ENCODE results near the gene CLEC2A. TPM values are rescaled to one million over a fixed set of nuclear protein-coding genes. Genes with fewer than 3 reads are reported as not detected.

The CLEC2A gene
- total and polyA plus RNA-seq, 7 experiments from 2014 or later, result 0.22 TPM; not detected in 6

- H3K27ac ChIP-seq (ENCODE audit: low read depth, low read length), result no peak overlapping the region
- H3K4me1 ChIP-seq (ENCODE audit: control insufficient read depth in 2 of 2, insufficient read depth in 2 of 2, low read length in 2 of 2), result peaks cover 7 to 9% of the 10 kb centered on the region in 2 donors
- intact Hi-C loops (cut with micrococcal nuclease), result no loop called here
- CTCF ChIA-PET, result interaction anchor here (0.5 to 2.7 kb wide), 3 partner anchors 123 to 1690 kb away, joined by 4 to 9 read pairs (median 6); no protein-coding TSS in a partner anchor
- H3K27me3 ChIP-seq (ENCODE audit: control insufficient read depth in 2 of 2, insufficient read depth in 2 of 2, low read length in 2 of 2), result no peaks in the 10 kb centered on the region
- peaks cover 2 to 34% (median 22%) of the 10 kb centered on the region in 7 donors for H3K4me1 Mint-ChIP-seq
- no peaks in the 10 kb centered on the region for H3K27me3 Mint-ChIP-seq
- H3K27ac Mint-ChIP-seq, result peak overlapping the region in 5 of 9 donors; percentile 3 to 68 (median 48)
- peaks cover 0 to 2% (median 0%) of the 10 kb centered on the region in 11 donors for H3K9me3 Mint-ChIP-seq
- H3K36me3 ChIP-seq (ENCODE audit: control insufficient read depth in 2 of 3, insufficient read depth in 3 of 3, low read length in 3 of 3), result no peaks in the 10 kb centered on the region
- H3K4me3 Mint-ChIP-seq, result peak overlapping the region in 1 of 10 donors; percentile 26
- ATAC-seq, result no peak
- peaks cover 0 to 3% (median 0%) of the 10 kb centered on the region in 5 donors for H3K36me3 Mint-ChIP-seq
- DNase-seq, result no peak
- POLR2A ChIA-PET, result interaction anchor here (0.6 to 3.5 kb wide), 7 partner anchors 11 to 169 kb away, joined by 3 to 28 read pairs (median 4); partner anchors contain the start of gene CD69
- H3K9me3 ChIP-seq (ENCODE audit: control insufficient read depth in 2 of 3, low read length in 3 of 3), result no peaks in the 10 kb centered on the region
- no peak overlapping the region for H3K4me3 ChIP-seq (ENCODE audit: low read length)
Measured at GRCh38 chr12:9872742-9873141, 59.4 kb downstream of the CLEC2A start.

- Histone ChIP-seq H3K36me3 (ENCODE audit: control insufficient read depth in 2 of 3, insufficient read depth in 3 of 3, low read length in 3 of 3) (no peaks in the 10 kb centered on the region), H3K4me1 (ENCODE audit: control insufficient read depth in 2 of 2, insufficient read depth in 2 of 2, low read length in 2 of 2) (peaks cover 7 to 9% of the 10 kb centered on the region in 2 donors), H3K4me3 (ENCODE audit: low read length) (no peak overlapping the region), H3K27me3 (ENCODE audit: control insufficient read depth in 2 of 2, insufficient read depth in 2 of 2, low read length in 2 of 2) (no peaks in the 10 kb centered on the region), H3K27ac (ENCODE audit: low read depth, low read length) (no peak overlapping the region), H3K9me3 (ENCODE audit: control insufficient read depth in 2 of 3, low read length in 3 of 3) (no peaks in the 10 kb centered on the region)
- ChIA-PET CTCF (interaction anchor here (0.6 to 2.7 kb wide), 3 partner anchors 76 to 129 kb away, joined by 3 to 9 read pairs (median 3); no protein-coding TSS in a partner anchor), POLR2A (interaction anchor here (0.9 to 3.5 kb wide), 9 partner anchors 11 to 117 kb away, joined by 3 to 28 read pairs (median 4); partner anchors contain the start of gene CD69)
- Mint-ChIP-seq H3K36me3 (peaks cover 0 to 6% (median 0%) of the 10 kb centered on the region in 5 donors), H3K9me3 (peaks cover 0 to 2% (median 0%) of the 10 kb centered on the region in 11 donors), H3K4me1 (peaks cover 2 to 34% (median 22%) of the 10 kb centered on the region in 7 donors), H3K27me3 (no peaks in the 10 kb centered on the region), H3K27ac (peak overlapping the region in 5 of 9 donors; percentile 0 to 100 (median 47)), H3K4me3 (peak overlapping the region in 1 of 10 donors; percentile 28)
- DNase-seq, result no peak
- intact Hi-C loops (cut with micrococcal nuclease), result no loop called here
- ATAC-seq, result no peak
Measured at GRCh38 chr12:9872162-9872561, 60.0 kb downstream of the CLEC2A start.

- CTCF ChIA-PET, result interaction anchor here (0.8 to 2.7 kb wide), 2 partner anchors 25 to 120 kb away, joined by 3 to 9 read pairs; no protein-coding TSS in a partner anchor
- Mint-ChIP-seq H3K27me3 (no peaks in the 10 kb centered on the region), H3K27ac (peak overlapping the region; percentile 97 to 100 (median 99)), H3K4me3 (peak overlapping the region; percentile 87 to 99 (median 93)), H3K9me3 (peaks cover 0 to 1% (median 0%) of the 10 kb centered on the region in 11 donors), H3K4me1 (peaks cover 4 to 35% (median 23%) of the 10 kb centered on the region in 7 donors), H3K36me3 (peaks cover 0 to 14% (median 3%) of the 10 kb centered on the region in 5 donors)
- peak in 4 of 9 donors; percentile 14 to 41 (median 30) for DNase-seq
- Histone ChIP-seq H3K4me3 (ENCODE audit: low read length) (peak overlapping the region; percentile 68), H3K36me3 (ENCODE audit: control insufficient read depth in 2 of 3, insufficient read depth in 3 of 3, low read length in 3 of 3) (no peaks in the 10 kb centered on the region), H3K9me3 (ENCODE audit: control insufficient read depth in 2 of 3, low read length in 3 of 3) (no peaks in the 10 kb centered on the region), H3K27ac (ENCODE audit: low read depth, low read length) (peak overlapping the region; percentile 94), H3K27me3 (ENCODE audit: control insufficient read depth in 2 of 2, insufficient read depth in 2 of 2, low read length in 2 of 2) (no peaks in the 10 kb centered on the region), H3K4me1 (ENCODE audit: control insufficient read depth in 2 of 2, insufficient read depth in 2 of 2, low read length in 2 of 2) (peaks cover 7 to 9% of the 10 kb centered on the region in 2 donors)
- POLR2A ChIA-PET, result interaction anchor here (0.5 to 3.5 kb wide), 7 partner anchors 16 to 109 kb away, joined by 3 to 28 read pairs (median 5); partner anchors contain the start of gene CD69
- intact Hi-C loops (cut with micrococcal nuclease), result no loop called here
- no peak for ATAC-seq
Measured at GRCh38 chr12:9870286-9870866, 61.8 kb downstream of the CLEC2A start.

GRCh38 chr12:9869307-9870161 is 62.6 kb downstream of the CLEC2A start, which contains the start of gene CLEC2B:
Gene CLEC2B, minus strand, starts transcription at chr12:9869354.
- H3K9me3 ChIP-seq (ENCODE audit: control insufficient read depth in 2 of 3, low read length in 3 of 3), result no peaks in the 10 kb centered on the region
- peak within 1 kb of the TSS; percentile 68 for H3K4me3 ChIP-seq (ENCODE audit: low read length)
- H3K27me3 ChIP-seq (ENCODE audit: control insufficient read depth in 2 of 2, insufficient read depth in 2 of 2, low read length in 2 of 2), result no peaks in the 10 kb centered on the region
- H3K27ac ChIP-seq (ENCODE audit: low read depth, low read length), result peak within 1 kb of the TSS; percentile 94
- peak; percentile 83 for ATAC-seq
- DNase-seq, result peak in 7 of 9 donors; percentile 54 to 71 (median 58)
- ChIA-PET CTCF (interaction anchor here (0.6 to 2.7 kb wide), 4 partner anchors 53 to 127 kb away, joined by 3 to 9 read pairs (median 4); no protein-coding TSS in a partner anchor), POLR2A (interaction anchor here (0.6 to 4.2 kb wide), 29 partner anchors 11 to 343 kb away, joined by 3 to 88 read pairs (median 4); partner anchors contain the start of genes CD69, CLEC2D and GABARAPL1)
- Mint-ChIP-seq H3K9me3 (no peaks in the 10 kb centered on the region), H3K4me1 (peaks cover 7 to 44% (median 29%) of the 10 kb centered on the region in 7 donors), H3K27me3 (no peaks in the 10 kb centered on the region), H3K36me3 (peaks cover 0 to 15% (median 3%) of the 10 kb centered on the region in 5 donors), H3K4me3 (peak within 1 kb of the TSS; percentile 87 to 99 (median 93)), H3K27ac (peak within 1 kb of the TSS; percentile 97 to 100 (median 99))
- peaks cover 7 to 14% of the 10 kb centered on the region in 2 donors for H3K4me1 ChIP-seq (ENCODE audit: control insufficient read depth in 2 of 2, insufficient read depth in 2 of 2, low read length in 2 of 2)
- H3K36me3 ChIP-seq (ENCODE audit: control insufficient read depth in 2 of 3, insufficient read depth in 3 of 3, low read length in 3 of 3), result no peaks in the 10 kb centered on the region
- intact Hi-C loops (cut with micrococcal nuclease), result loop anchor here (1.0 to 5.0 kb wide), 17 partner anchors 15 to 743 kb away; partner anchors contain the start of genes GABARAPL1 (in 2 of the 2), CD69 (in 1 of the 2) and MAGOHB (in 1 of the 2)

- no peaks in the 10 kb centered on the region for H3K27me3 ChIP-seq (ENCODE audit: control insufficient read depth in 2 of 2, insufficient read depth in 2 of 2, low read length in 2 of 2)
- H3K4me1 Mint-ChIP-seq, result peaks cover 12 to 50% (median 35%) of the 10 kb centered on the region in 7 donors
- DNase-seq, result no peak
- peak overlapping the region; percentile 97 to 100 (median 99) for H3K27ac Mint-ChIP-seq
- peak overlapping the region; percentile 87 to 99 (median 93) for H3K4me3 Mint-ChIP-seq
- POLR2A ChIA-PET, result interaction anchor here (0.6 to 4.2 kb wide), 26 partner anchors 11 to 344 kb away, joined by 3 to 88 read pairs (median 4); partner anchors contain the start of genes CD69, CLEC2D and GABARAPL1
- ATAC-seq, result no peak
- H3K36me3 ChIP-seq (ENCODE audit: control insufficient read depth in 2 of 3, insufficient read depth in 3 of 3, low read length in 3 of 3), result no peaks in the 10 kb centered on the region
- H3K27ac ChIP-seq (ENCODE audit: low read depth, low read length), result peak overlapping the region; percentile 94
- peaks cover 0 to 4% (median 3%) of the 10 kb centered on the region in 11 donors for H3K9me3 Mint-ChIP-seq
- H3K36me3 Mint-ChIP-seq, result peaks cover 0 to 19% (median 6%) of the 10 kb centered on the region in 5 donors
- peak overlapping the region; percentile 68 for H3K4me3 ChIP-seq (ENCODE audit: low read length)
- H3K27me3 Mint-ChIP-seq, result no peaks in the 10 kb centered on the region
- intact Hi-C loops (cut with micrococcal nuclease), result loop anchor here (1.0 to 5.0 kb wide), 18 partner anchors 14 to 743 kb away; partner anchors contain the start of genes GABARAPL1 (in 2 of the 2), CD69 (in 1 of the 2) and MAGOHB (in 1 of the 2)
- no peaks in the 10 kb centered on the region for H3K9me3 ChIP-seq (ENCODE audit: control insufficient read depth in 2 of 3, low read length in 3 of 3)
- peaks cover 7 to 15% of the 10 kb centered on the region in 2 donors for H3K4me1 ChIP-seq (ENCODE audit: control insufficient read depth in 2 of 2, insufficient read depth in 2 of 2, low read length in 2 of 2)
- CTCF ChIA-PET, result interaction anchor here (0.6 to 0.9 kb wide), 2 partner anchors 53 to 111 kb away, joined by 3 to 4 read pairs; no protein-coding TSS in a partner anchor
Measured at GRCh38 chr12:9868951-9869306, 63.2 kb downstream of the CLEC2A start.

All from naive thymus-derived CD4-positive, alpha-beta T cell (primary cell).